Smooth muscle cell (in vitro differentiated cells): ENCODE results near the gene YAP1. TPM values are rescaled to one million over a fixed set of nuclear protein-coding genes. Genes with fewer than 3 reads are reported as not detected.

Source experiments
- DNase-seq: peaks from one replicate; lab custom pipeline; 2025; ENCODE audit not compliant: unreplicated experiment; lab: John Stamatoyannopoulos, UW
- H2AFZ ChIP-seq: fragments of 200-600 bp; sonication (generic); 2 replicates; pipeline ENCODE4 v1.6.0; 2016; ENCODE audit warnings: antibody characterized with exemption, low read depth, mild to moderate bottlenecking
- H3F3A ChIP-seq: fragments of 200-600 bp; sonication (generic); 2 replicates; pipeline ENCODE4 v1.6.0; 2017; ENCODE audit warnings: antibody characterized with exemption, low read depth
- H3K27ac ChIP-seq: fragments of 200-600 bp; sonication (generic); 2 replicates; pipeline ENCODE4 v1.5.1; 2016; ENCODE audit warnings: low read depth, mild to moderate bottlenecking
- H3K27me3 ChIP-seq: fragments of 200-600 bp; sonication (generic); 2 replicates; pipeline ENCODE4 v1.6.1; 2016; ENCODE audit warnings: low read depth, mild to moderate bottlenecking
- H3K36me3 ChIP-seq: fragments of 200-600 bp; sonication (generic); 2 replicates; pipeline ENCODE4 v1.5.1; 2016; ENCODE audit warnings: low read depth
- H3K4me1 ChIP-seq: fragments of 200-600 bp; sonication (generic); 2 replicates; pipeline ENCODE4 v1.5.1; 2016; ENCODE audit warnings: low read depth
- H3K4me2 ChIP-seq: fragments of 200-600 bp; sonication (generic); 2 replicates; pipeline ENCODE4 v1.6.0; 2016; ENCODE audit warnings: mild to moderate bottlenecking
- H3K4me3 ChIP-seq: fragments of 200-600 bp; sonication (generic); 2 replicates; pipeline ENCODE4 v1.5.1; 2016; ENCODE audit warnings: mild to moderate bottlenecking
- H3K79me2 ChIP-seq: fragments of 200-600 bp; sonication (generic); 2 replicates; pipeline ENCODE4 v1.6.0; 2016; ENCODE audit warnings: low read depth, mild to moderate bottlenecking
- H3K9ac ChIP-seq: fragments of 200-600 bp; sonication (generic); 2 replicates; pipeline ENCODE4 v1.6.0; 2016; ENCODE audit warnings: low read depth
- H3K9me3 ChIP-seq: fragments of 200-600 bp; sonication (generic); replicated peaks from 2 replicates; pipeline ENCODE4 v1.5.1; 2016; ENCODE audit warnings: low read depth
- H4K20me1 ChIP-seq: fragments of 200-600 bp; sonication (generic); 2 replicates; pipeline ENCODE4 v1.6.0; 2016; ENCODE audit warnings: low read depth
- CTCF ChIP-seq: fragments of 200-600 bp; sonication (generic); IDR thresholded peaks from 2 replicates; pipeline ENCODE4 v1.5.1; 2017; ENCODE audit warnings: borderline replicate concordance, mild to moderate bottlenecking, antibody characterized with exemption; ENCODE audit not compliant: insufficient read depth, poor library complexity, severe bottlenecking
- WGBS: methylation state at CpG from one replicate; pipeline ENCODE4 v1.1.7; 2016; ENCODE audit warnings: low lambda C conversion rate; 5-methylcytosine and 5-hydroxymethylcytosine counted together
- polyA plus RNA-seq: library from polyadenylated mRNA; unstranded; fragments of >200 nt; fragmentation: Nextera tagmentation; extraction: Ambion mirVana; gene quantifications from 2 replicates; pipeline ENCODE4 v1.2.1, GENCODE V29; 2016
- total RNA-seq: library from RNA; depleted of rRNA; stranded (reverse); fragments of >200 nt; gene quantifications from 2 replicates; pipeline ENCODE4 v1.2.3, GENCODE V29; 2014

YAP1 gene
- total and polyA plus RNA-seq, 2 experiments from 2014 or later: 25.1 to 174 TPM

GRCh38 chr11:102230186-102230585, 119.9 kb downstream of the YAP1 start:
- no peaks in the 10 kb centered on the region for H3K27me3 ChIP-seq
- peak overlapping the region; percentile 45 for H3K27ac ChIP-seq
- H3K4me2 ChIP-seq: no peak overlapping the region
- no peak overlapping the region for H2AFZ ChIP-seq
- no peak for DNase-seq
- peaks cover 4% of the 10 kb centered on the region for H3K36me3 ChIP-seq
- no peak overlapping the region for H3K4me3 ChIP-seq
- TF ChIP-seq CTCF: no peak
- peaks cover 31% of the 10 kb centered on the region for H3F3A ChIP-seq
- H4K20me1 ChIP-seq: no peaks in the 10 kb centered on the region
- peaks cover 28% of the 10 kb centered on the region for H3K4me1 ChIP-seq
- peaks cover 16% of the 10 kb centered on the region for H3K79me2 ChIP-seq
- H3K9ac ChIP-seq: no peak overlapping the region
- H3K9me3 ChIP-seq: no peaks in the 10 kb centered on the region

GRCh38 chr11:102230911-102231310, 120.7 kb downstream of the YAP1 start:
- Histone ChIP-seq H3K4me1 (peaks cover 28% of the 10 kb centered on the region), H3F3A (peaks cover 31% of the 10 kb centered on the region), H3K9me3 (no peaks in the 10 kb centered on the region), H4K20me1 (no peaks in the 10 kb centered on the region), H3K4me2 (no peak overlapping the region), H3K9ac (no peak overlapping the region), H3K36me3 (peaks cover 4% of the 10 kb centered on the region), H2AFZ (no peak overlapping the region), H3K4me3 (no peak overlapping the region), H3K27me3 (no peaks in the 10 kb centered on the region), H3K27ac (no peak overlapping the region), H3K79me2 (peaks cover 16% of the 10 kb centered on the region)
- WGBS: 75% methylated on average over 4 of the region's 4 CpGs
- no peak for DNase-seq
- TF ChIP-seq CTCF: no peak

GRCh38 chr11:102234779-102235439, 124.7 kb downstream of the YAP1 start:
- peaks cover 10% of the 10 kb centered on the region for H3K4me1 ChIP-seq
- peaks cover 18% of the 10 kb centered on the region for H3F3A ChIP-seq
- H3K36me3 ChIP-seq: peaks cover 4% of the 10 kb centered on the region
- no peak for DNase-seq
- H3K4me3 ChIP-seq: no peak overlapping the region
- H3K27ac ChIP-seq: peak overlapping the region; percentile 23
- H3K27me3 ChIP-seq: no peaks in the 10 kb centered on the region
- H3K4me2 ChIP-seq: no peak overlapping the region
- no peaks in the 10 kb centered on the region for H4K20me1 ChIP-seq
- no peak overlapping the region for H2AFZ ChIP-seq
- WGBS: 44% methylated on average over 7 of the region's 7 CpGs
- no peaks in the 10 kb centered on the region for H3K9me3 ChIP-seq
- no peak for TF ChIP-seq CTCF
- no peak overlapping the region for H3K9ac ChIP-seq
- H3K79me2 ChIP-seq: no peaks in the 10 kb centered on the region
